ENCODE results near the gene ZNF35. TPM values are rescaled to one million over a fixed set of nuclear protein-coding genes. Genes with fewer than 3 reads are reported as not detected.

Gene ZNF35
- total and polyA plus RNA-seq, 2 of the 8 experiments (the other 6 are each of a cell fraction or from before 2014, with no cell fraction given), result 2.9 to 20.0 TPM

DNA sequence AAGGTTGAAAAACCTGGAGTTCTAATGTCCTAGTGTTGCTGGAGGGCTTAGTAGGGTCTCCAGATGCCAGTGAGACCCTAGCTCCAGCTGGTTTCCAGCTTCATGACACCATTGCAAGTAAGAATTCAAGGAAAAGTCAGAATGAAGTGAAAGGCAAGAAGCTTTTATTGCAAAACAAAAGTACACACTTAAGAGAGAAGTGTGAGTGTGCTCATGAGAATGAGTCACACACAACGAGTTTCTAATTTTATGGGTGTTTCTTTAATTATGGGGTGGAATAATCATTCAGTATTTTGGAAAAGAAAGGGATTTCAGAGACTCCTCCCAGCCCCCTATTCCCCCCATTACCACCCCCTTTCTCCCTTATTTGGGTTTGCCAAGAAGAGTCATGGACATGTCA is 39.4 kb downstream of the ZNF35 start:
- Histone ChIP-seq H4K91ac (replicated peaks; ENCODE audit: insufficient read length, low read length) (no peak overlapping the region), H2BK15ac (ENCODE audit: low read length) (no peak overlapping the region), H3K79me1 (ENCODE audit: low read depth, low read length) (no peaks in the 10 kb centered on the region), H3K27me3 (replicated peaks in 1 of 4; ENCODE audit: control insufficient read depth in 3 of 4, extremely low read depth in 1 of 4, insufficient read depth in 3 of 4, low read length in 3 of 4) (no peaks in the 10 kb centered on the region; a peak in 1 of 7 replicates), H3K4me3 (ENCODE audit: extremely low read depth in 1 of 4, insufficient read depth in 2 of 4, low read depth in 3 of 4, low read length in 4 of 4) (no peak overlapping the region), H3K14ac (ENCODE audit: insufficient read length) (no peak overlapping the region), H3K4me1 (replicated peaks in 1 of 4; ENCODE audit: control insufficient read depth in 3 of 4, insufficient read depth in 4 of 4, low read length in 3 of 4) (no peaks in the 10 kb centered on the region), H2AFZ (ENCODE audit: low read length) (no peak overlapping the region), H3K23me2 (ENCODE audit: low read depth, low read length) (no peaks in the 10 kb centered on the region), H2AK5ac (ENCODE audit: low read depth, low read length) (no peak overlapping the region), H2BK20ac (ENCODE audit: low read length) (no peak overlapping the region), H2BK12ac (ENCODE audit: low read depth, low read length) (no peak overlapping the region), H2BK120ac (replicated peaks; ENCODE audit: low read depth, low read length) (no peak overlapping the region), H3K9me3 (ENCODE audit: insufficient read depth in 2 of 2, low read depth in 1 of 2, low read length in 1 of 2) (peaks cover 21 to 52% of the 10 kb centered on the region in 2 experiments), H3K4ac (replicated peaks; ENCODE audit: insufficient read length, low read depth, low read length) (no peak overlapping the region), H4K5ac (ENCODE audit: insufficient read length, low read depth, low read length) (no peak overlapping the region), H3K18ac (ENCODE audit: extremely low read depth, low read length) (no peak overlapping the region), H3K56ac (replicated peaks; ENCODE audit: insufficient read length, low read depth, low read length) (no peak overlapping the region), H3K27ac (ENCODE audit: low read depth, low read length) (no peak overlapping the region), H3K36me3 (ENCODE audit: control insufficient read depth in 2 of 4, insufficient read depth in 4 of 4, low read length in 3 of 4) (peaks cover 0 to 2% (median 0%) of the 10 kb centered on the region in 4 experiments; a peak in 2 of 8 replicates), H4K8ac (ENCODE audit: extremely low read depth, insufficient read depth, low read length) (no peak overlapping the region), H2BK5ac (ENCODE audit: low read depth, low read length) (no peak overlapping the region), H4K20me1 (replicated peaks in 1 of 2; ENCODE audit: control insufficient read depth in 1 of 2, insufficient read depth in 2 of 2, low read length in 2 of 2) (no peaks in the 10 kb centered on the region), H3K4me2 (ENCODE audit: insufficient read depth in 1 of 2, low read depth in 2 of 2, low read length in 2 of 2) (no peak overlapping the region), H3K23ac (ENCODE audit: insufficient read length) (no peak overlapping the region), H3K9ac (replicated peaks in 1 of 4; ENCODE audit: extremely low read depth in 1 of 4, low read depth in 3 of 4, low read length in 3 of 4) (no peak overlapping the region), H3K79me2 (ENCODE audit: control insufficient read depth in 1 of 2, insufficient read depth in 2 of 2, low read length in 2 of 2) (no peaks in the 10 kb centered on the region)
- no peak for FAIRE-seq
- POLR2A ChIA-PET (ENCODE audit: partially characterized antibody), result interaction anchor here (1.1 kb wide), 1 partner anchor 17 kb away, joined by 4 read pairs; no protein-coding TSS in a partner anchor
- TF ChIP-seq KDM4A (IDR thresholded peaks at IDR 0.05; ENCODE audit: low read depth, low read length, severe bottlenecking) (no peak), GABPA (IDR thresholded peaks at IDR 0.05; ENCODE audit: borderline replicate concordance, insufficient read depth, low read length) (no peak), SRF (IDR thresholded peaks at IDR 0.05; ENCODE audit: low read depth, low read length) (no peak), SIN3A (conservative IDR thresholded peaks at IDR 0.05 in 1 of 2, IDR thresholded peaks at IDR 0.05 in 1 of 2; ENCODE audit: low read depth in 1 of 2, low read length in 2 of 2) (no peak), GTF2F1 (IDR thresholded peaks at IDR 0.05; ENCODE audit: borderline replicate concordance, low read depth, low read length) (no peak)
- CTCF ChIA-PET (ENCODE audit: partially characterized antibody), result no interaction called here
- DNase-seq (ENCODE audit: low read depth in 1 of 2, low spot score in 2 of 2), result no peak
- WGBS, 2 experiments (ENCODE audit: extremely low coverage in 1 of 2, insufficient coverage in 1 of 2, insufficient read length in 1 of 2, insufficient replicate concordance in 2 of 2, low coverage in 1 of 2, low lambda C conversion rate in 2 of 2, missing lambda C conversion rate in 1 of 2), result 55% methylated on average over 1 of the region's 1 CpG; no CpG with 5 or more reads in 1 of the 2 experiments

Data from H1 (cell line).